NCI-H2196 treated with DMSO at 0.1 percent for 48 hours (cell line): ENCODE measurements around the gene TM2D3.

ENCODE experiments used
- DNase-seq: peaks from one replicate; lab custom pipeline; 2025; ENCODE audit not compliant: unreplicated experiment; lab: John Stamatoyannopoulos, UW

Gene TM2D3

GRCh38 chr15:101625980-101626379 is 26.2 kb downstream of the TM2D3 start:
- DNase-seq, result no peak

GRCh38 chr15:101625184-101625583 is 27.0 kb downstream of the TM2D3 start:
- DNase-seq, result no peak

DNA sequence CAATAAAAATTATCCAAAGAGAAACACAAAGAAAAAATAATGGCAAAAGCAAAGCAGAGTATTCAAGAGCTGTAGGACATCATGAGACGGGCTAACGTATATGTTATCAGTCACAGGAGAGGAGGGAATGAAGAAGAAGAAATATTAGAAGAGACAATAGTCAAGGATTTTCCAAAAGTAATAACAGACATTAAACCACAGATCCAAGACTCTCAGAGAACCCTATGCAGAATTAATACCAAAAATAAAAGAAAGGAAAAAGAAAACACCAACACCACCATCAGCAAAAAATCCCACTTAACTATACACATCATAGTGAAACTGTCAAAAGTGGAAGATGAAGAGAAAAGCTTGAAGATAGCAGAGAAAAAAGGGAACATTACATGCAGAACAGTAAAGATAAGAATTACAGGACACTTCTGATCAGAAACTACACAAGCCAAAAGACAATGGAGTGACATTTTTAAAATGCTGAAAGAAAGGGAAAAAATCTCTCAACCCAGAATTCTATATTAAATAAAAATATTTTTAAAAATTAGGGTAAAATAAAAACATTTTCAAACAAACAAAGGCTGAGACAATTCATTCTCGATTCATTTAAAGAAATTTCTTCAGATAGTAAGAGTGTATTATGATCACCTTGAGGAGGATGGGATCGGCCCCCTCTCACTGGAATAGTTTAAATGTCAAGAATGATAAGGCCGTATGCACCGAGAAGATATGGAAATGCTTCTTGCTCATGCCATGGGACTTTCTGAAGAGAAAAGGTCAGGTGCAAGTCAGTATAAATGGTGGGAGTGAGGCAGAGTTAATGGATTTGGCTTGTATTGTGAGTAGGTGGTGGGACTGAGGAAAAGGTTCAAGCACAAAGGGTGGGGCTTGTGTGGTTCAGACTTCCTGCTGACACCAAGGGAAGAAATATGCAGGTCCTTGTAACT is 28.5 kb downstream of the TM2D3 start:
- no peak for DNase-seq

- no peak for DNase-seq
Observed at GRCh38 chr15:101621961-101622360, 30.2 kb downstream of the TM2D3 start.

- DNase-seq, result no peak
Observed at GRCh38 chr15:101620671-101621070, 31.5 kb downstream of the TM2D3 start.

- DNase-seq, result no peak
Observed at GRCh38 chr15:101619615-101619865, 32.6 kb downstream of the TM2D3 start.

GRCh38 chr15:101618851-101619614 is 33.1 kb downstream of the TM2D3 start:
- DNase-seq, result no peak

DNA sequence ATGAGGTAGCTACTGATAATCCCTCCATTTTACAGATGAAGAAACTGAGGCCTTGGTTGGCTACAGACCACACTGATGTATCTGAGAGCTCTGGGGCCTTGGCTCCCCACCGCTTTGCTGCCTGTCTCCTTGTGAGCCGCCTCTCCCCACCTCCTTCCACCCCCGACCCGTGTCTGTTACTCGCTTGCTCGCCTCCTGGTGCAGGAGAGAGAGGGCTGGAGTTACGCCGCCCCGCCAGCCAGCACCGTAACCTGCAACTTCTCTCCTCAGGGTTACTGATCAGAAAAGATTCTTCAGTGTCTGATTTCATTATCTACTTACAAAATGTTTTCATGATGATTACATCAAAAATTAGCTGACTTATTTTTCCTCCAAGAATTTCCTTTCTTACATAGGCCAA is 34.1 kb downstream of the TM2D3 start:
- DNase-seq, result no peak

DNA sequence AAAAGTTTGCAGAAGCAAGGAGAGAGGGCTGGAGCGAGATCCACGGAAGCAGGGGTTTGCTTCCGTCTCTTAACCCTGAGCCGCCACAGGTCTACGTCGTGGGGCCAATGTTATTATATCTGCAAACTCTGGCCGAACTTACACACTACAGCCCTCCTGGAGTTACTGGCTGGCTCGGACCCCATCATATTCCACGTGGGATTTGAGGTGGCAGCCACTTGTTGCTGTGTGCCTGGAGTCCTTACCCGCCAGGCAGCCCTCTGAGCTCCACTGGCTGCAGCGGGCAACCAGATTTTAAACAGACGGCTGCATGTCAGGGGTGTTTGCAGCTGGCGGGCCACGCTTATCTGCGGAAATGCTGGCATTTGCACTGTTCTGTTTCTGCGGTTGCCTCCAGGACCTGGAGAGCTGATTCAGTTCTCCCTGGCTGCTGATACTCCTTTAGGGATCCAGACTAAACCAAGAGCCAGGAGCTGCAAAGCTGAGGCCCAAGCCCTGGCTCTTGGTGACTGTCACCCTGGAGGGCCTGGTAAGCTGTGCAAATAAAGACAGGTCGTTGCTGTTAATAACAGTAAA is 34.7 kb downstream of the TM2D3 start:
- no peak for DNase-seq

DNA sequence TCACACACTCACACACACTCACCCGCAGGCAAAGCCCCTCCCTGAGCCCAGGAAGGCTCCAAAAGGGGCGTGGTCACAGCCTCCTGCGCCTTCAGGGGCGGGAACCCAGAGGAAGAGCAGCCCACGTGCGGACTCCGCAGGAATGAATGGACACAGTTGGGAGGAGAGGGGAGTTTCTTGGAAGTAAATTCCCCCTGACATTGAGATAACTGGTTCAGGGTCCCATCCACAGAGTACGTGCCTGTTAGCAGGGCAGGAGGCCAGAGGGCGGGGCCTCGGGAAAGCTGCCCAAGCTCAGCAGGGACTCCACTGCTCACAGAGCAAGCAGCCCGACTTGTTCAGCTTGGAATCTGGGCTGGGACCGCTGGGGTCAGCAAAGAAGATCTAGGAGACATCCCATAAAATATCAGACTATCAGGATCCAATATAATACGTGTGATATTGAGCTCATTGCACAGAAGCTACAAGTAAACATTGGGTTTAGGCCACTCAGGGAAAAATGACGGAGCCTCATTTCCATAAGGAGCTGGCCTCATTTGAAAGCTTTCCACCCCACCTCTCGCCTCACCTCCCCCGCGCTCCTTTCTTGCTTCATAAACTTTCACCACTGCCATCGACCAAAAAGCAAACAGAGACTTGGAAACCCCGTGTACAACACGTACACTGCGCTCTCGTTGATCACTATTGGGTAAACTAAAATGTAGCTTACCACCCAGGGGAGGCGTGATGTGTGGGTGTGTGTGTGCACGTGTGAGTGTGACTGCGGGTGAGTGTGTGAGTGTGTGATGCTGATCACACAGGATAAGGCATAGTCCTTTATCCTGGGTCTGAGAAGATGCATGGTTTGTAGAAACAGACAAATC is 36.0 kb downstream of the TM2D3 start:
- no peak for DNase-seq

GRCh38 chr15:101615414-101615985 is 36.7 kb downstream of the TM2D3 start:
- DNase-seq, result no peak

GRCh38 chr15:101614761-101615160 is 37.4 kb downstream of the TM2D3 start:
- DNase-seq, result no peak

- DNase-seq, result no peak
Observed at GRCh38 chr15:101614001-101614585, 38.1 kb downstream of the TM2D3 start.

- no peak for DNase-seq
Observed at GRCh38 chr15:101613130-101614000, 38.8 kb downstream of the TM2D3 start.

GRCh38 chr15:101612676-101613075 is 39.5 kb downstream of the TM2D3 start:
- DNase-seq, result no peak

GRCh38 chr15:101611580-101612299 is 40.4 kb downstream of the TM2D3 start:
- DNase-seq, result no peak

- no peak for DNase-seq
Observed at GRCh38 chr15:101611007-101611406, 41.2 kb downstream of the TM2D3 start.

- no peak for DNase-seq
Observed at GRCh38 chr15:101610611-101611000, 41.6 kb downstream of the TM2D3 start.
